Measurements from ENCODE around the gene MAD1L1. TPM values are rescaled to one million over a fixed set of nuclear protein-coding genes. Genes with fewer than 3 reads are reported as not detected.
"Not testable (repeated sequence)": the region's sequence is repeated elsewhere in the genome, so short reads cannot be mapped to it uniquely, and the experiment has no call there.

The MAD1L1 gene
- total RNA-seq, 3 donors from 2014 or later, result 25.3 to 31.2 (median 26.2) TPM

DNA sequence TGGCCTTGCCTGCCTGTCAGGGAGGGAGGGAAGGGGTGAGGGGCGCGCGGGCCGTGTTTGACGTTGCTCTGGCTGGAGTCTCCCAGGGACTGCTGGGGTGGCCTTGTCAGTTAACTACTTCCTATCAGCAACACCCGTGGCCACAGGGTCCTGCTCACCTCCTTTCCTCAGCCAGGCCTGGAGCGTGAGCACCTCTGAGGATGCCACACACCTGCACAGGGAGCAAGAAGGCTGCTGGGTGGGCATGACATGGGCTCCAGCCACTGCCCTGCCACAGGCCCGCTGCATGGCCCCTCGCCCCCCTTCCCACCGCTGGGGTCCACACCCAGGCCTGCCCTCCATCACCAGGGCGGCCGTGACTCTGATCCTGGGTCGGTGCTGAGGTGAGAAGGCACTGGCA, 350.3 kb downstream of the MAD1L1 start:
- TF ChIP-seq, protein P1, sequence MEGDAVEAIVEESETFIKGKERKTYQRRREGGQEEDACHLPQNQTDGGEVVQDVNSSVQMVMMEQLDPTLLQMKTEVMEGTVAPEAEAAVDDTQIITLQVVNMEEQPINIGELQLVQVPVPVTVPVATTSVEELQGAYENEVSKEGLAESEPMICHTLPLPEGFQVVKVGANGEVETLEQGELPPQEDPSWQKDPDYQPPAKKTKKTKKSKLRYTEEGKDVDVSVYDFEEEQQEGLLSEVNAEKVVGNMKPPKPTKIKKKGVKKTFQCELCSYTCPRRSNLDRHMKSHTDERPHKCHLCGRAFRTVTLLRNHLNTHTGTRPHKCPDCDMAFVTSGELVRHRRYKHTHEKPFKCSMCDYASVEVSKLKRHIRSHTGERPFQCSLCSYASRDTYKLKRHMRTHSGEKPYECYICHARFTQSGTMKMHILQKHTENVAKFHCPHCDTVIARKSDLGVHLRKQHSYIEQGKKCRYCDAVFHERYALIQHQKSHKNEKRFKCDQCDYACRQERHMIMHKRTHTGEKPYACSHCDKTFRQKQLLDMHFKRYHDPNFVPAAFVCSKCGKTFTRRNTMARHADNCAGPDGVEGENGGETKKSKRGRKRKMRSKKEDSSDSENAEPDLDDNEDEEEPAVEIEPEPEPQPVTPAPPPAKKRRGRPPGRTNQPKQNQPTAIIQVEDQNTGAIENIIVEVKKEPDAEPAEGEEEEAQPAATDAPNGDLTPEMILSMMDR (IDR thresholded peaks at IDR 0.05), result no peak
- no peak for ATAC-seq
- no peak overlapping the region for H3K4me3 ChIP-seq

GRCh38 chr7:1881946-1882345, 350.8 kb downstream of the MAD1L1 start:
- Histone ChIP-seq H3K9me3 (no peaks in the 10 kb centered on the region), H3K36me3 (ENCODE audit: low read depth) (no peaks in the 10 kb centered on the region), H3K4me1 (ENCODE audit: low read depth) (no peaks in the 10 kb centered on the region), H3K4me3 (no peak overlapping the region)
- TF ChIP-seq, protein P1 (IDR thresholded peaks at IDR 0.05), result no peak
- DNase-seq, result no peak
- intact Hi-C loops (cut with DNase I, micrococcal nuclease), result no loop called here
- ATAC-seq, result no peak

More for the DNA sequence above, 350.3 kb downstream of the MAD1L1 start:
- no peak for DNase-seq
- no peaks in the 10 kb centered on the region for H3K9me3 ChIP-seq
- H3K36me3 ChIP-seq (ENCODE audit: low read depth), result no peaks in the 10 kb centered on the region
- H3K4me1 ChIP-seq (ENCODE audit: low read depth), result no peaks in the 10 kb centered on the region
- intact Hi-C loops (cut with DNase I, micrococcal nuclease), result no loop called here

DNA sequence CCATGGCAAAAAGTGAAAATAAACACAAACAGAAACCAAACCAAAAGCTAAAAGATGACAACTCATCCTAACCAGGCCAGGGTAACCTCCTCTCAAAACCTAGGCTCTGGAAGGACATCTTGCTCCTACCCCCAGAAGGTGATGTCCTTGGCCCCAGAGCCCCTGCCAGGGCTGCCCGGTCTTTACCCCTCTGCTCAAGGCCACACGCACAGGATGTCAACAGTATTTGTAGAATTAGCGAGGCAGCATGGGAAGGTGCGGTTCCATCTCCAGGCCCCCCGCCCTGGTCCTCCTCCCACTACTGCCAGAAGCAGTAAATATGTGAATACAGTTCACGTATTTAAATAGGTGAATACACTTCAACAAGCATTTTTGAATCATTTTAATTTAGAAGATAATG, 356.1 kb downstream of the MAD1L1 start:
- ATAC-seq; DNase-seq; intact Hi-C loops (cut with DNase I, micrococcal nuclease); H3K4me1 ChIP-seq (ENCODE audit: low read depth); H3K9me3 ChIP-seq; H3K4me3 ChIP-seq; H3K36me3 ChIP-seq (ENCODE audit: low read depth): not testable (repeated sequence)

DNA sequence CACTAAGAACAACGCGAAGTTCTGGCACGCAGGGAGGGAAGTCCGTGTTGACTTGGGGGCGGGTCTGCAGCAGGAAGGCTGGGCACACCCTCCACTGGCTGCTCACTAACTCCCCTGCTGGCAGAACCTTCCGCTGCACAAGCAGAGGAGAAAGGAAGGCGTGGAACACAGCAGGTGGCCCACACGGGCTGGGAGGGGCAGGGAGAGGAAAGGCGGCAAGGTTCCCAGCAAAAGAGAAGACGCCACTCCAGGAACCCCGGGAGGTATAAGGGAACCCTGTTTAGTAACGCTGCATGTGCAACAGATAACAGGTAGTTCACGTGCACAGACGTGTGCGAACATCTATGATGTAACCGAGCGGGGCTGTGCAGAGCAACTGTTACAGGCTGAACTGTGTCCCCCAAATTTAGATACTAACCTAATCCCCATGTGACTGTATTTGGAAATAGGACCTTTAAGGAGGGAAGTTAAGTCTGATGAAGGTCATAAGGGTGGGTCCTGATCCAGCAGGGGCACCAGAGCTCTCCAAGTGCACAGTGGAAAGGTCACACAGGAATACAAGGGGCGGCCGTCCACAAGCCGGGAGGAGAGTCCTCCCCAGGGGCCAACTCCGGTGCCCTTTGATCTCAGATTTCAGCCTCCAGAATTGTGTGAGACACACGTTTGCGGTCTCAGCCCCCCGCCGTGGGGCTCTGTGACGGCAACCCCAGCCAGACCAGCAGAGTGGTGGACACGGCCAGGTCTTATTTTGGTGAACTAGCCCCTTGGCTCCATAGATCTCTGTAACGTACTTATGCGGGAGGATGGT, 357.1 kb downstream of the MAD1L1 start:
- ATAC-seq, result peak; percentile 99
- H3K4me1 ChIP-seq (ENCODE audit: low read depth); H3K36me3 ChIP-seq (ENCODE audit: low read depth); H3K9me3 ChIP-seq; intact Hi-C loops (cut with DNase I, micrococcal nuclease); H3K4me3 ChIP-seq: not testable (repeated sequence)
- peak in 2 of 3 donors; percentile 59 to 80 for DNase-seq
- TF ChIP-seq, protein P1 (IDR thresholded peaks at IDR 0.05), result peak; percentile 37

DNA sequence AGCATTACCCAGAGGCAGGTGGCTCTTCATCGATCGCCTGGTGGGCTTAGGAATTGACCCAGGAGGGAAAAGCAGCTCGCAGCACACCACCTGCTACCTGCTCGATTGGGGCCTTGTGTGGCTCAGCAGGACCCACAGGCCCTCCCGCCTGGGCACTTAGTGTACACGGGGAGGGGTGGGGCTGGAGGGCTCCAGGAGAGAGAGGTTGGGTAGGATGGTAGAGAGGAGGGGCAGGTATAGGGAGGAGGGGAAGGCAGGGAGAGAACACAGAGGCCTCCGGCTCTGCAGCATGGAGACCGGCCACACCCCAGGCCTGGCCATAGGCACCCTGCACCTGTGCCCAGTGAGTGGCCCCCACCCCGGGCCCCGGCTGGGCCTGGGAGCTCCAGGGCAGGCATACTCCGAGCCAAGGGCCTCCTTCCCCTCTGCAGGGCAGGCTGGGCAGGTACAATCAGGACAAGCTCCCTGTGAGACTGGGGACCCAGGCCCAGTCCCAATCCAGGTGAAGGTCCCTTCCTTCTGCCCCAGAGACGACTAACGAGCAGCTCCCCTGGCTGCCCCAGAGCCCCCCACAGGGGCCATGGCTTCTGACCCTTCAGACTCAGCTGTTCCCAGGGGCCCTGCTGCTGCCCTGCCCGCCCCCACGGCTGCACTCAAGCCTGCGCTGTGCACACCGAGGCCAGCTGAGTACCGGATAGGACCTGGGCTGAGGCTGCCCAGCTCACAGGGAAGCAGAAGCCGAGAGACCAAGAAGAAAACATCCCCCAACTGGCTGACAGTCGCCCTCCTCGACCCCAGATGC, 358.0 kb downstream of the MAD1L1 start:
- intact Hi-C loops (cut with DNase I, micrococcal nuclease); H3K36me3 ChIP-seq (ENCODE audit: low read depth); H3K9me3 ChIP-seq; H3K4me3 ChIP-seq; H3K4me1 ChIP-seq (ENCODE audit: low read depth): not testable (repeated sequence)
- DNase-seq, result peak in 2 of 3 donors; percentile 13 to 39
- peak; percentile 68 for ATAC-seq

GRCh38 chr7:1873857-1874589, 358.7 kb downstream of the MAD1L1 start:
- H3K4me3 ChIP-seq, result no peak overlapping the region
- DNase-seq, result no peak
- no peak for ATAC-seq
- intact Hi-C loops (cut with DNase I, micrococcal nuclease), result no loop called here
- TF ChIP-seq, protein P1 (IDR thresholded peaks at IDR 0.05), result no peak
- no peaks in the 10 kb centered on the region for H3K9me3 ChIP-seq
- no peaks in the 10 kb centered on the region for H3K4me1 ChIP-seq (ENCODE audit: low read depth)
- no peaks in the 10 kb centered on the region for H3K36me3 ChIP-seq (ENCODE audit: low read depth)
